ENCODE results near the gene FREY1. TPM values are rescaled to one million over a fixed set of nuclear protein-coding genes. Genes with fewer than 3 reads are reported as not detected.

Gene FREY1
- total RNA-seq, 6 experiments from 2014 or later: 0.38 to 0.74 (median 0.68) TPM

DNA sequence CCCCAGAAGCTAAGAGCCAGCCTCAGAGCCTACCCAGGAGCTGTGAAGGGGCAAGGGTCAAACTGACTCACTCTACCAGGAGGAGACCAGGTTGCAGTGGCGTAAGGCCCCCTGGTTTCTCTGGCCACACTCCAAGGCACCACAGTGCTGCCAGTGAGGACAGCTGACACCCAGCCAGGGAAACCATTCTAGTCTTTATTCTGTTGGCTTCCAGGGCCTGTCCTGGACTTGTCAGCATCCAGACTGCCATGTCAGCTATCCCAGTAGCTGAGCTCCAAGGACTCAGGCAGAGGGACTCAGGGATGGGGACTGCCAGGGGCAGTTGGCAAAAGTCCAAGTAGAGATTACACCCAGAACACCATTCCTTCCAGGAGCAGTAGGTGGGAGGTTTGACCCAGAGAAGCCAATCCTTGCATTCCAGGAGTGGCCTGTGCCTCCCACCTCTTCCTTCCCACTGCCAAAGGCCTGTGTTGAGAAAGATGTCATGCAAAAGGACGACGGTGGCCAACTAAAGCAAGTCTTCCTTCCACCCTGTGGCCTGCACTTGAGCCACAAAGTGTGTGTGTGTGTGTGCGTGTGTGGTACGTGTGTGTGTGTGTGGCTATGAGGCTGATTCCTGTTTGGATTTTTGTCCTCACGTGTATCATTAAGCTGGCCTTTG lies 25.2 kb downstream of the FREY1 start:
- TF ChIP-seq, protein P1, sequence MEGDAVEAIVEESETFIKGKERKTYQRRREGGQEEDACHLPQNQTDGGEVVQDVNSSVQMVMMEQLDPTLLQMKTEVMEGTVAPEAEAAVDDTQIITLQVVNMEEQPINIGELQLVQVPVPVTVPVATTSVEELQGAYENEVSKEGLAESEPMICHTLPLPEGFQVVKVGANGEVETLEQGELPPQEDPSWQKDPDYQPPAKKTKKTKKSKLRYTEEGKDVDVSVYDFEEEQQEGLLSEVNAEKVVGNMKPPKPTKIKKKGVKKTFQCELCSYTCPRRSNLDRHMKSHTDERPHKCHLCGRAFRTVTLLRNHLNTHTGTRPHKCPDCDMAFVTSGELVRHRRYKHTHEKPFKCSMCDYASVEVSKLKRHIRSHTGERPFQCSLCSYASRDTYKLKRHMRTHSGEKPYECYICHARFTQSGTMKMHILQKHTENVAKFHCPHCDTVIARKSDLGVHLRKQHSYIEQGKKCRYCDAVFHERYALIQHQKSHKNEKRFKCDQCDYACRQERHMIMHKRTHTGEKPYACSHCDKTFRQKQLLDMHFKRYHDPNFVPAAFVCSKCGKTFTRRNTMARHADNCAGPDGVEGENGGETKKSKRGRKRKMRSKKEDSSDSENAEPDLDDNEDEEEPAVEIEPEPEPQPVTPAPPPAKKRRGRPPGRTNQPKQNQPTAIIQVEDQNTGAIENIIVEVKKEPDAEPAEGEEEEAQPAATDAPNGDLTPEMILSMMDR (IDR thresholded peaks at IDR 0.05): no peak
- Mint-ChIP-seq H3K9me3 (no peaks in the 10 kb centered on the region), H3K27ac (no peak overlapping the region), H3K4me3 (no peak overlapping the region), H3K36me3 (ENCODE audit: low read depth) (peaks cover 10% of the 10 kb centered on the region), H3K4me1 (ENCODE audit: low read depth) (peaks cover 16% of the 10 kb centered on the region), H3K27me3 (ENCODE audit: insufficient read depth) (peaks cover 6% of the 10 kb centered on the region)
- DNase-seq: no peak

DNA sequence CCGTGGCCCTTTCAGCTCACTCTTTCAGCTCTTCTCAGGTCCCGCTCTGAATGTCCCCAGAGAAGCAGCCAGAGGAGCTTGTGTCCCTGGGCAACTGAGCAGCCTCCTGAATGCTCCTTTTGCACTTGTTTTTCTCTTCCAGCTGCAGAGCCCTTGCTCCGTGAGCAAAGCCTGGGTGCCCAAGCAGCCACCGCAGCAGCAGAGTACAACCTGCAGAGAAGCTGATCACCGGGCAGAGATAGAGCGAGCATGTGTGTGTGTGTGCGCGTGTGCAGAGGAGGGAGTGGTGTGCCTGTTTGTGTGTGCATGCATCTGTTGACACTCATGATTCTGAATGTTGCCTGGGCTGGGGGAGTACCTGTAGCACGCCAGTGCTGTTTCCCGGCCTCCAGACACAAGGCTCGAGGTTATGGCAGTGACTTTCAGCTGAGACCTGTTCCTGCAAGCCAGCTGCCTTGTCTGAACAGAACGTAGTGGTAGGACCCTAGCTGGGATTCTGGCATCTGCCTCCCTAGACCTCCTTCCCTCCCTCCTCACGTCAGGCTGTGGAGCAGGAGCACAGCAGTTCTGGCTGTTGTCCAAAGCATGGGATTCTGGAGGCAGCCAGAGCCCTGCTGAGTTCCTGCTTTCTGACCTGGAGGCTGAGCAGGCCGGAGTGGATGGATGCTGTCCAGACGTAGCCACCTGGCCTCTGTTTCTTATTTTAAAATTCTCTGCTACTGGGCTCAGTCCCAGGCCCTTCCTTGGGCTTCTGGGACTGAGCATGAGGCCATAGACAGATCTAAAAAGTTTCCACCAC lies 26.1 kb downstream of the FREY1 start:
- peaks cover 16% of the 10 kb centered on the region for H3K4me1 Mint-ChIP-seq (ENCODE audit: low read depth)
- no peak overlapping the region for H3K4me3 Mint-ChIP-seq
- no peaks in the 10 kb centered on the region for H3K9me3 Mint-ChIP-seq
- H3K27ac Mint-ChIP-seq: no peak overlapping the region
- peaks cover 10% of the 10 kb centered on the region for H3K36me3 Mint-ChIP-seq (ENCODE audit: low read depth)
- TF ChIP-seq, protein P1 (IDR thresholded peaks at IDR 0.05): no peak
- H3K27me3 Mint-ChIP-seq (ENCODE audit: insufficient read depth): peaks cover 2% of the 10 kb centered on the region
- DNase-seq: no peak

- Mint-ChIP-seq H3K27me3 (ENCODE audit: insufficient read depth) (peaks cover 2% of the 10 kb centered on the region), H3K36me3 (ENCODE audit: low read depth) (peaks cover 10% of the 10 kb centered on the region), H3K4me3 (no peak overlapping the region), H3K9me3 (no peaks in the 10 kb centered on the region), H3K27ac (no peak overlapping the region), H3K4me1 (ENCODE audit: low read depth) (peaks cover 16% of the 10 kb centered on the region)
- peak; percentile 21 for DNase-seq
- TF ChIP-seq, protein P1 (IDR thresholded peaks at IDR 0.05): no peak
Measured at GRCh38 chr11:45879803-45880686, 27.0 kb downstream of the FREY1 start.

DNA sequence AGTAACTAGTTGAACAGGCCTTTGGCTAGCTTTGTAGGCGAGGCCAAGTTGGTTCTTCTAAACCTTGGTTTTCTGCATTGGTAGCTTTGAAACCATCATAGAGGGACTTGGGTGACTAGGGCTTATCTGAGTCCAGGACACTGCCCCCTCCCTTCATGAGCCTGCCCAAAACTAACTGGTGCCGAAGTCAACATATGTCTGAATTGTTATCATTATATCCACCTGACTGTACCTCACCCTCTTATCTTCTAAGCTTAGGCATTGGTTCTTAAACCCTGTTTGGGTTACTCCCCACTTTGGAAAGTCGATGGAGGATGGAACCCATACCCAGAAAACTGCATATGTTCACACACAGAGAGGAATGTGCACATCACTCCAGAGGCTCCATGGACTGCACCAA lies 29.2 kb downstream of the FREY1 start:
- DNase-seq: no peak
- TF ChIP-seq, protein P1 (IDR thresholded peaks at IDR 0.05): no peak
- Mint-ChIP-seq H3K4me3 (no peak overlapping the region), H3K36me3 (ENCODE audit: low read depth) (peaks cover 14% of the 10 kb centered on the region), H3K4me1 (ENCODE audit: low read depth) (peaks cover 24% of the 10 kb centered on the region), H3K9me3 (no peaks in the 10 kb centered on the region), H3K27me3 (ENCODE audit: insufficient read depth) (peaks cover 3% of the 10 kb centered on the region), H3K27ac (no peak overlapping the region)

GRCh38 chr11:45877221-45877620 lies 29.9 kb downstream of the FREY1 start:
- TF ChIP-seq, protein P1 (IDR thresholded peaks at IDR 0.05): no peak
- peaks cover 29% of the 10 kb centered on the region for H3K4me1 Mint-ChIP-seq (ENCODE audit: low read depth)
- H3K4me3 Mint-ChIP-seq: no peak overlapping the region
- peaks cover 12% of the 10 kb centered on the region for H3K36me3 Mint-ChIP-seq (ENCODE audit: low read depth)
- H3K27me3 Mint-ChIP-seq (ENCODE audit: insufficient read depth): peaks cover 3% of the 10 kb centered on the region
- no peaks in the 10 kb centered on the region for H3K9me3 Mint-ChIP-seq
- no peak for DNase-seq
- H3K27ac Mint-ChIP-seq: no peak overlapping the region

Data from HFFc6 (cell line).